ENCODE results near the gene SEZ6.

DNA sequence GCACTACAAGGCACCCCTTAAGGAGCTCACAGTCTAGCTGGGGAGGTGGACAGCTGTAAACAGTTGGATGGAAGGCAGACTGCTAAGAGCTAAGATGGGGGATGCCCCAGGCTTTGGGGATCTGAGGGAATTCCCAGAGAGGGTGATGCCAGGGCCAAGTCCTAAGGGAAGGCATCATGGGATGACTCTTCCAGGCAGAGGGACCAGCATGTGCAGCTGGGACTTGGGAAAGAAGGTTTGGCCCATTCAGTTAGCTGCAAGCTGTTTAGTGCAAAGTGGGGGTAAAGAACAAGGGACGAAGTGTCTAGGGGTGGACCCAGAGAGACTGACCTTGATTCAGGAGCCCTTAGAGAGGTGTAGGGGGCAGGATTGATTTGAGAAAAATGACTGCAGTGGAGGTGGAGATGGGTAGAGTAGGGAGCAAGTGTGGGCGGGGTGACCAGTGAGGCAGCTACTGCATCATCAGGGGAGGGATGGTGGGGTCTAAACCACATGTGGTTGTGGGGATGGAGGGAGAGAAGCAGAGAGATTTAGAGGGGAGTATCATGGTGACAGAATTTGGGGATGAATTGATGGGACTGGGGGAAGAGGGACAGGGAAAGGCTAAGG lies 27.4 kb downstream of the SEZ6 start:
- TF ChIP-seq, protein P1, sequence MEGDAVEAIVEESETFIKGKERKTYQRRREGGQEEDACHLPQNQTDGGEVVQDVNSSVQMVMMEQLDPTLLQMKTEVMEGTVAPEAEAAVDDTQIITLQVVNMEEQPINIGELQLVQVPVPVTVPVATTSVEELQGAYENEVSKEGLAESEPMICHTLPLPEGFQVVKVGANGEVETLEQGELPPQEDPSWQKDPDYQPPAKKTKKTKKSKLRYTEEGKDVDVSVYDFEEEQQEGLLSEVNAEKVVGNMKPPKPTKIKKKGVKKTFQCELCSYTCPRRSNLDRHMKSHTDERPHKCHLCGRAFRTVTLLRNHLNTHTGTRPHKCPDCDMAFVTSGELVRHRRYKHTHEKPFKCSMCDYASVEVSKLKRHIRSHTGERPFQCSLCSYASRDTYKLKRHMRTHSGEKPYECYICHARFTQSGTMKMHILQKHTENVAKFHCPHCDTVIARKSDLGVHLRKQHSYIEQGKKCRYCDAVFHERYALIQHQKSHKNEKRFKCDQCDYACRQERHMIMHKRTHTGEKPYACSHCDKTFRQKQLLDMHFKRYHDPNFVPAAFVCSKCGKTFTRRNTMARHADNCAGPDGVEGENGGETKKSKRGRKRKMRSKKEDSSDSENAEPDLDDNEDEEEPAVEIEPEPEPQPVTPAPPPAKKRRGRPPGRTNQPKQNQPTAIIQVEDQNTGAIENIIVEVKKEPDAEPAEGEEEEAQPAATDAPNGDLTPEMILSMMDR (IDR thresholded peaks at IDR 0.05) = no peak
- TF ChIP-seq POLR2AphosphoS5 (IDR thresholded peaks at IDR 0.05) = no peak
- TF ChIP-seq POLR2A (IDR thresholded peaks at IDR 0.05; ENCODE audit: low read depth) = no peak

Data from esophagus muscularis mucosa (tissue), 3 donors.